Embryonic facial prominence (tissue), 1 donor: ENCODE measurements around the gene PPM1B.
"Not testable (repeated sequence)": the region's sequence is repeated elsewhere in the genome, so short reads cannot be mapped to it uniquely, and the experiment has no call there.

Experiments used
- DNase-seq: peaks from one replicate; pipeline ENCODE4 v3.0.0-alpha.2; 2016; ENCODE audit errors: extremely low spot score

PPM1B gene

DNA sequence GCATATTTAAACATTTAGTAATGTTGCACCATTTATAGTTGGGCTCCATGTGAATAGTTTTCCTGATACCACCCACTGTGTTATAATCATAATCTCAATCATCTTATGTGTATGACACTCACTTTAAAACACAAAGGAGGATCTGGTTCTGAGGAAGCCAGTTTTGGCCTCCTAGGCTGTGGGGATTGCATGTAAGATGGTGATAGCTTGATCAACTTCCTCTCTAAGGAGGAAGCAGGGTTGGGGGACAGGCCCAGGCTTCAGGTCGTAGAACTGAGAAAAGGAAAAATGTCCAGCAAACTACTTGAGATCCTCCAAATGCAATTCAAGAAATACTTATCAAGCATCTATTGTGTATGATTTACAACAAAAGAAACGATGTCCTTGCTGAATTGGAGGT lies 4.9 kb upstream of the PPM1B start:
- DNase-seq: no peak

DNA sequence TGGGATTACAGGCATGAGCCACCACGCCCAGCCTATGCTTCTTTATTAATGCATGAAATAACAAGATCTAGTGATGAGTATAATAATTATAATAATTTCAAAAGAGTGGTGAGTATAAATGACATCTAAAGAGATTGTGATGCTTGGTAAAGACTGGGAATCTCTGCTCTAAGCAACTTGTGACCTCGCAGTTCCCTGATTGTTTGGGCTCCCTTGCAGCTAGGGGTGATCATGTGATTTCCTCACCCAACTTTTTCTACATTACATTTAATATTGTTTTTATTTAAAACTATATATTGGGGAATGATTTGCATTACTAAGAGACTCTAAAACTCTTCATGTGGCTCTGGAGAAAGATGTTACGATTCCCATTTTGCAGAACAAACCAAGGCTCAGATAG lies 4.1 kb upstream of the PPM1B start:
- DNase-seq: no peak

DNA sequence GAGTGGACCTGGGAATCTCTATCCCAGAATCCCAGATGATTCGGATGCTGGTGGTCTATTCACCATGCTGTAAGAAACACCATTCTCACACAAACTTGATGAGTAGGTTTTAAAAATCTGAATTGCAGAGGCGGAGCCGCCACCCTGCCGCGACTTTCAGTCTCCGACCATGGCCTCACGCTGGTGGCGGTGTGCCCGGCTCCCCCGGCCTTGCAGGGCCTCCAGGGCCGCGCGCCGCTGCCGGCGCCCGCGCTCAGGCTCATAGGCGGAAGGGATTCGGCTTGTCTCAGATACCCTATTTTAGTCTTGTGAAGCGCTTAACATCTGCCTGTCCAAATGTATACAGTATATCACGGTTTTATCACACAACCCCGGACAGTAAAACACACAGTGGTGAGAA lies 2.6 kb upstream of the PPM1B start:
- no peak for DNase-seq

DNA sequence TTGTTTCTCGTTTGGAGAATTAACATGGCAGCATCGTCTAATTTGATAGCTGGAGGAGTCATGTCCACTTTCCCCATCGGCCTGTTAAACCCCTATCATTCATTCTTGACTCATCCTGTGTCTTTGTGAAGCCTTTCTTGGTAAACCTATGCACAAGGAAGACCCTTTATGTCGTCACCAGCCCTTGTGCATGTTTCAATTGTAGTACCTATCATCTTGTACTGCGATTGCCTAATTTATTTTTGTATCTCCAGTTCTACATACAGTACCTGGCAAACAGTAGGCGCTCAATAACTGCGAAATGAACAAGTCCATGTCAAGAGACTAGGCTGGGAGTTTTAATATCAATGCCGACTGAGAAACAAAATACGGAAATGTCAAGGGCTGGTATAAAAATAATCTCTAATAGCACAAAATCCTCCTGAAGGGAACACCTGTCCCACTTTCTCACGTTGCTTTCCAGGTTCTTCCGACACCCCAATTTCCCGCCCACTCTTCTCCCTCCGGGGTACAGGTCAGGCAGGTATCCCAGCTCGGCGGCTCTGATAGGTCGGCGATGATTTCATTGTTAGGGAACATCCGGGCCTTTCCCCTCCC lies 1.3 kb upstream of the PPM1B start:
- no peak for DNase-seq

DNA sequence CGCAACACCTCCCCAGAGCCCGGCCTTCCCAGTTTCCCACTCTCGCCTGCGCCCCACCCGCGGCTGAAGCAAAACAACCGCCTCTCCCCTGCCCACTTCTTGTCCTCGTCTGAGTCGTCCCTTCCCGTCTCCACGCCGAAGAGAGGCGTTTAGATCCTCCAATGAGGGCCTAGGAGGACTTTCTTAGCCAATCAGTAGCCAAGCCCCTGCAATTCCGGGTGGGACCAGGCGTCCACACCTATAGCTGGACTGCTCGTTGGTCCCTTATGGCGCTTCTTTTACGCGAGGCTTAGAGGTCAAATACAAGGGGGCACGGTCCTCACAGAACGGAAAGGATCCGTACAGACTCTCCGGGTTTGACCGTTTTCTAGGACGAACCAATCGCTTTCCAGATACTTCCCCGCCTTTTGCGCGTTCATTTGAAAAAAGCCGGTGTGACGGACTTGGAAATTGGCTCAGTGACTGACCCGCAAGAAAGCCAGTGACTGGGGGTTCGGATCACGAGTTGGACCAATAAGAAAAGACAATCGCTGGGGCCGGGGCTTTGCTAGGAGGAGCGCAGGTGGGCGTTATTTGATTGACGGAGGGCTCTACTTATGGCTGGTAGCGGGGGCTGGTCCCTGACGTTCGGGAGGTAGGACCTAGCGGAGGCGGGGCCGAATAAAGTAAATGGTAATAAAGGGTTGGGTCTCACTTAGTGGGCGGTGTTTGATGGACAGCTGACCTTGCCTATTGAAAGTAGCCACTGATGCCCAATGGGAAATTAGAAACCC lies 581 bp upstream of the PPM1B start:
- peak; percentile 100 for DNase-seq

GRCh38 chr2:44169155-44169898 lies 652 bp downstream of the PPM1B start:
- peak; percentile 46 for DNase-seq

DNA sequence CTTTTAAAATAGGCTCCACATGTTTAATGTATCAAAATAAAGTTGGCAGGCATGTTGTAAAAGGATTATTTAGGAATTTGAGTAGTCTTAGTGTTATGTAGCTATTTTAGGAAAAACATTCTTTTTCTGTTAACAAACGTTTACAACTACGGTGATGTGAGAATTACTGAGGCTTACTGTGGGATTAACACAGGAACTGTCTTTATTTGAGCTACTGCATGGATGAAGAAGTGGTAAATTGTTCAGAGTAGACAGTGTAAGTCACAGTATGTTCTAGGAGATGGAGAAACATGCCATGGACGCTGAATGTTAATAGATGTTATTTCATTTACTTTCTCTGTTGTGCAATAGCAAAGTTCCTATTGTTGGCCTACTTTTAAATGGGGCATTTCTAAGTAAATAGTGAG lies 1.6 kb downstream of the PPM1B start:
- no peak for DNase-seq

DNA sequence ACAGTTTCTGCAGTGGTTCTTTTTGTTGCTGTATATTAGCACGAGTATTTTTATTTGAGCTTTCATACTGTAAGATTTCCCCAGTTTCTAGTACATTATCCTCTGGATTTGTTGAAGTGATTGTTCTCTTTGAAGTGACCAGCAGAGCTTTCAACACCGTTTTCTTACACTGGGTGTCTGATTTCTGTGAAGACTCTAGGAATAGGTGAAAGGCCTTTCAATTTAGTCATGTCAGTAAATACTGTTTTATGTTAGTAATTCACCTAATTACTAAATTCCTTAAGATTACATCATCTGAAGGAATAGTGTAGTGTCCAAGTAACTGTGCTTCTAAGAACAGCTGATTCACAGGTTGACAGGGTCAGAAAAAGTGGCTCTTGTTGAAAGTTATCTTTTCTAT lies 2.3 kb downstream of the PPM1B start:
- DNase-seq: no peak

DNA sequence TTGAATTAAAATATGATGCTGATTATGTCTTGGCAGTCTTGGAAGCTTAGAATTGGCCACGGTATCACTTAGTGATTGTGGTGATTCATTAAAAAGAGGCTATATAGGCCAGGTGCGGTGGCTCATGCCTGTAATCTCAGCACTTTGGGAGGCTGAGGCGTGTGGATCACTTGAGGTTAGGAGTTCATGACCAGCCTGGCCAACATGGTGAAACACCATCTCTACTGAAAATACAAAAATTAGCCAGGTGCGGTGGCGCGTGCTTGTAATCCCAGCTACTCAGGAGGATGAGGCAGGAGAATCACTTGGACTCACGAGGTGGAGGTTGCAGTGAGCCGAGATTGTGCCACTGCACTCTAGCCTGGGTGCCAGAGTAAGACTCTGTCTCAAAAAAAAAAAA lies 2.8 kb downstream of the PPM1B start:
- not testable (repeated sequence) for DNase-seq

DNA sequence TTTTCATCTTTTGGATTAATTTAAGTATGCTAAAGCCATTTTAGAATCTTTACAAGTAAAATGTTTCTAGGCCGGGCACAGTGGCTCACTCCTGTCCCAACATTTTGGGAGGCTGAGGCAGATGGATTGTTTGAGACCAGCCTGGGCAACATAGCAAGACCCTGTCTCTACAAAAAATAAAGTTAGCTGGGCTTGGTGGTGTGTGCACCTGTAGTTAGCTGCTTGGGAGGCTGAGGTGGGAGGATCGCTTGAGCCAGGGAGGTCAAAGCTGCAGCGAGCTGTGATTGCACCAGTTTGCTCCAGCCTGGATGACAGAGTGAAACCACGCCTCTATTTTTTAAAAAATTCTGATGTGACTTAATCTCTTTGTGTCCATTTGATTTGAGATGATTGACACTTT lies 3.9 kb downstream of the PPM1B start:
- no peak for DNase-seq

GRCh38 chr2:44178950-44179349 lies 10.3 kb downstream of the PPM1B start:
- DNase-seq: no peak

DNA sequence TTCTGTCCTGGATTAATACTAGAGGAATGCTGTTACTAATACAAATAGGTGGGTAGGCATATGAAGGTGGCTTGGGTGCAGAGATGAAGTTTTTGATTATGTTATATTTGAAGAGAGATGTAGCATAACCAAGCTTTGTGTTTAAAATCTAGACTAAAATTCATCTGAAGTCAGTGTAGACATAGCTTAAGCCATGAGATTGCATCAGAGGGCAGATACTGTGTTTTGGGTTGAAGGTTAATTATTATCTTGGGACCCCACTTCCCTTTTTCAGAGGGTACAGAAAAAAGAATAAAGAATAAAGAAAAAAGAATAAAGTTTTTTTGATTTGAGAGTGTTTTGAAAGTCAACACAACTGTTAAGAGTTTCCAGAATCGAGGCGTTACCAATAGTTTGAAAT lies 13.0 kb downstream of the PPM1B start:
- no peak for DNase-seq

DNA sequence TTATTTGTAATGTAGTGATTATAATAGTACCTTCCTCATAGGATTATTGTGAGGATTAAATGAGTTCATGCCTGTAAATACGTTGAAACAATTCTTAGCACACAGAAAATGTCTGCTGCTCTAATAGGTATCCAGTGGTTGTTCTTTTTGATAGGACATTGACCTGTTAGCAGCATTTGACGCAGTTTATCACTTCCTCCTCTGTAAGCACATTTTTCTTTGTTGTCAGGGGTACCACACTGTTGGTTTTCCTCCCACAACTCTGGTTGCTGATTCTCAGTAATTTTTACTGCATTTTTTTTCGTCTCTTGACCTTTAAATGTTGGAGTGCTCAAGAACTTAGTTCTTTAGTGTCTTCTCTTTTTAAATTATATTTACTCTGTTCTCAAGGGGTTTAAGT lies 15.4 kb downstream of the PPM1B start:
- DNase-seq: no peak

DNA sequence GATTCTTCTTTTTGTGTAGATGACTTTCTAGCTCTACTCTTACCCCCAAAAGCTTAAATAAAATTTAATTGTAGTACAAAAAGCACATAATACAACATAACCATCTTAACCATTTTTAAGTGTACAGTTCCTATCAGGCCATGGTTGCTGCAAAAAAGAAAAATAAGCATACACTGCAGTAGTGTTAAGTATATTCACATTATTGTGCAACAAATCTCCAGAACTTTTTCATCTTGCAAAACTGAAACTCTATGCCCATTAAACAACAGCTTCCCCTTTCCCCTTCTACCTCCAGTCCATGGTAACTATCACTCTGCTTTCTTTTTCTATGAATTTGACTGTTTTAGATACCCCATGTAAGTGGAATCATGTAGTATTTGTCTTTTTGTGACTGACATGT lies 18.1 kb downstream of the PPM1B start:
- no peak for DNase-seq

GRCh38 chr2:44187251-44187650 lies 18.6 kb downstream of the PPM1B start:
- DNase-seq: no peak

GRCh38 chr2:44188696-44189095 lies 20.0 kb downstream of the PPM1B start:
- DNase-seq: no peak

- DNase-seq: no peak
These were observed 20.4 kb downstream of the PPM1B start for GRCh38 chr2:44189104-44189503.

DNA sequence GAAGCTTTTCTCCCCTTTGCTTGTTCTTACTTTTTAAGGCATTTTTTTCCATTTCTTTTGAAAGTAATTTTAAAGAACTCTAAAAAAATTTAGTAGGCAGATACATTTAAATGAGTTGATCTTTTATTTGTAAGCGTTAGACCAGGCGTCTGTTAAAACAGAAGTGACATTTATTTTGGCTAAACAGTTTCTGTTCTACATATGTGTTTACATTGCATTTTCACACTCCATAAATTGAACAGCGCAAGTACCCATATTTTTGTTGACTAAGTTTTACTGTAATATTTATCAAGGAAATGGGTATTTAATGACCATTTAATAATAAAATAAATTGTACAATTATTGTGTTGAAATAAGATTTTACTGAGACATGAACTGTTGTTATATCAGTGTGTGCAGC lies 21.9 kb downstream of the PPM1B start:
- DNase-seq: no peak

DNA sequence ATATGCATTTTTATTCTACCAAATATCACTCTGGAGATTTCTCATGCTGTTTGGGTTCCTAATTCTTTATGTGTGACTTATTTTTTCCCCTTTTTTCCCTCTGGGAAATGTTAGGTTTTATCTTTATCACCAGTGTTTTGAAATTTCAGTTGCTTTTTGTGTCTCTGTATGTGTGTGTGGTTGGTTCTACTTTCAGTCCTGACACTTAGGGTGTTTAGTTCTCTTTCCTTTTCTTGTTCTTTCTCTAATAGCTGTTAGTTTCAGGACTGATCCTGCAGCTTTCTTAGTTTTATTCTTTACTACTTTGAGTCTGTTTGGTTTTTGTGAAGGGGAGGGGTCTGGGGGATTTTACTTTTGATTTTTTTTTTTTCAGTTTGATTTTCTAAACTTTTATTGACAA lies 23.1 kb downstream of the PPM1B start:
- DNase-seq: no peak

DNA sequence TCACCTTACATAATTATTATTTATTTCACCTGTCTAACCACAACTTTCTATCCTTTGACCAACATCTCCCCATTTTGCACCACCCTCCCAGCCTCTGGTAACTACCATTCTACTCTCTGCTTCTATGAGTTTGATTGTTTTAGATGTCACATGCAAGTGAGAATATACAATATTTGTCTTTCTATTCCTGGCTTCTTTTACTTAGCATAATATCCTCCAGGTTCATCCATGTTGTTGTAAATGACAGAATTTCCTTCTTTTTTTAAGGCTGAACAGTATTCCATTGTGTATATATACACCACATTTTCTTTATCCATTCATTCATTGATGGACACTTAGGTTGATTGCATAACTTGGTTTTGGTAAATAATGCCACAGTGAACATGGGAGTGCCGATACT lies 24.0 kb downstream of the PPM1B start:
- DNase-seq: no peak

GRCh38 chr2:44195714-44196113 lies 27.0 kb downstream of the PPM1B start:
- DNase-seq: no peak

GRCh38 chr2:44197816-44198215 lies 29.1 kb downstream of the PPM1B start:
- no peak for DNase-seq

DNA sequence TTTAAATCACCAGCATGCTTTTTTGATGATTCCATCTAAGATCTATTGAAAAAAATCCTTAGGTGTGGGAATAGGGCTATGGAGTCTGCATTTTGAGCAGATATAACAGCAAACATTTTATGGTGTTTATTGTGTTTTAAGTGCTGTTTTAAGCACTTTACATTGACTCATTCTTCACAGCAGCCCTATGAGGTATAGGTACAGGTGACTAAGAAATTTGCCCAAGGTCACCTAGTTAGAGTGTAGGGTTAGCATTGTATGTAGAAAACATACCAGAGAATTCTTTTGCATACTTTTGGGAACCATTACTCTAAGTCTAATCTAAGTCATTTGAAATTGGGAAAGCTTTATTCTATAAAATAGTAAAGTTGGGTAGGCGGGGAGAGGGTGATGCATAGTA lies 31.3 kb downstream of the PPM1B start:
- no peak for DNase-seq
